Bronchial epithelial cell (primary cell): Measurements from ENCODE around the gene BBIP1. TPM values are rescaled to one million over a fixed set of nuclear protein-coding genes. Genes with fewer than 3 reads are reported as not detected.

Source experiments
- DNase-seq: peaks from one replicate; pipeline ENCODE4 v3.0.0-alpha.2; 2010; ENCODE audit warnings: low read depth
- FAIRE-seq: peaks from 2 replicates; lab custom pipeline; 2011; peaks lifted over from hg19 to GRCh38; lab: Jason Lieb, UNC
- H3K27me3 ChIP-seq: 2 replicates; pipeline ENCODE4 v1.5.1; 2011; ENCODE audit warnings: low read length; ENCODE audit not compliant: control insufficient read depth, insufficient read depth
- H3K36me3 ChIP-seq: 2 replicates; pipeline ENCODE4 v1.5.1; 2011; ENCODE audit warnings: low read length; ENCODE audit not compliant: control insufficient read depth, insufficient read depth
- H3K4me3 ChIP-seq: 2 replicates; pipeline ENCODE4 v1.5.1; 2011; ENCODE audit warnings: mild to moderate bottlenecking, low read depth, low read length, control low read depth
- total RNA-seq: library from RNA; depleted of rRNA; stranded (reverse); fragments of >200 nt; gene quantifications from 2 replicates; pipeline ENCODE4 v1.2.1, GENCODE V29; 2014
- TF ChIP-seq, protein P1 (sequence below): IDR thresholded peaks from 2 replicates; pipeline ENCODE4 v1.5.1; 2011; ENCODE audit warnings: mild to moderate bottlenecking, moderate library complexity, low read length, control low read depth, inconsistent platforms; ENCODE audit not compliant: insufficient read depth, severe bottlenecking

The BBIP1 gene
- total RNA-seq, 1 donor from 2014 or later, result 11.6 TPM

DNA sequence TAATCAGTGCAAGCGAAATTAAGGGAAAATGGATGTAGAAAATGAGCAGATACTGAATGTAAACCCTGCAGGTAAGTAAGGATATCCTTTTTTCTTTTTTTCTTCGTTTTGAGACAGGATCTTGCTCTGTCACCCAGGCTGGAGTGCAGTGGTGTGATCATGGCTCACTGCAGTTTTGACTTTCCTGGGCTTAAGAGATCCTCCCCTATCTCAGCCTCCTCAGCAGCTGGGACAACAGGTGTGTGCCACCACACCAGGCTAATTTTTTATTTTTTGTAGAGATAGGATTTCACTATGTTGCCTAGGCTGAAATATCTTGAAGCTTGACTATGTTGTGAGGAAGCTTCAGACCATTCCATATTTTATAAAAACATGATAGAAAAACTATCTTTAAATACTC lies 43.0 kb downstream of the BBIP1 start:
- FAIRE-seq (no peak), DNase-seq (no peak)
- Histone ChIP-seq H3K36me3 (peaks cover 6% of the 10 kb centered on the region), H3K27me3 (no peaks in the 10 kb centered on the region), H3K4me3 (no peak overlapping the region)
- TF ChIP-seq, protein P1, sequence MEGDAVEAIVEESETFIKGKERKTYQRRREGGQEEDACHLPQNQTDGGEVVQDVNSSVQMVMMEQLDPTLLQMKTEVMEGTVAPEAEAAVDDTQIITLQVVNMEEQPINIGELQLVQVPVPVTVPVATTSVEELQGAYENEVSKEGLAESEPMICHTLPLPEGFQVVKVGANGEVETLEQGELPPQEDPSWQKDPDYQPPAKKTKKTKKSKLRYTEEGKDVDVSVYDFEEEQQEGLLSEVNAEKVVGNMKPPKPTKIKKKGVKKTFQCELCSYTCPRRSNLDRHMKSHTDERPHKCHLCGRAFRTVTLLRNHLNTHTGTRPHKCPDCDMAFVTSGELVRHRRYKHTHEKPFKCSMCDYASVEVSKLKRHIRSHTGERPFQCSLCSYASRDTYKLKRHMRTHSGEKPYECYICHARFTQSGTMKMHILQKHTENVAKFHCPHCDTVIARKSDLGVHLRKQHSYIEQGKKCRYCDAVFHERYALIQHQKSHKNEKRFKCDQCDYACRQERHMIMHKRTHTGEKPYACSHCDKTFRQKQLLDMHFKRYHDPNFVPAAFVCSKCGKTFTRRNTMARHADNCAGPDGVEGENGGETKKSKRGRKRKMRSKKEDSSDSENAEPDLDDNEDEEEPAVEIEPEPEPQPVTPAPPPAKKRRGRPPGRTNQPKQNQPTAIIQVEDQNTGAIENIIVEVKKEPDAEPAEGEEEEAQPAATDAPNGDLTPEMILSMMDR, result no peak

GRCh38 chr10:110873951-110874350 lies 45.0 kb downstream of the BBIP1 start:
- peak overlapping the region; percentile 70 for H3K4me3 ChIP-seq
- TF ChIP-seq, protein P1, result no peak
- FAIRE-seq, result no peak

DNA sequence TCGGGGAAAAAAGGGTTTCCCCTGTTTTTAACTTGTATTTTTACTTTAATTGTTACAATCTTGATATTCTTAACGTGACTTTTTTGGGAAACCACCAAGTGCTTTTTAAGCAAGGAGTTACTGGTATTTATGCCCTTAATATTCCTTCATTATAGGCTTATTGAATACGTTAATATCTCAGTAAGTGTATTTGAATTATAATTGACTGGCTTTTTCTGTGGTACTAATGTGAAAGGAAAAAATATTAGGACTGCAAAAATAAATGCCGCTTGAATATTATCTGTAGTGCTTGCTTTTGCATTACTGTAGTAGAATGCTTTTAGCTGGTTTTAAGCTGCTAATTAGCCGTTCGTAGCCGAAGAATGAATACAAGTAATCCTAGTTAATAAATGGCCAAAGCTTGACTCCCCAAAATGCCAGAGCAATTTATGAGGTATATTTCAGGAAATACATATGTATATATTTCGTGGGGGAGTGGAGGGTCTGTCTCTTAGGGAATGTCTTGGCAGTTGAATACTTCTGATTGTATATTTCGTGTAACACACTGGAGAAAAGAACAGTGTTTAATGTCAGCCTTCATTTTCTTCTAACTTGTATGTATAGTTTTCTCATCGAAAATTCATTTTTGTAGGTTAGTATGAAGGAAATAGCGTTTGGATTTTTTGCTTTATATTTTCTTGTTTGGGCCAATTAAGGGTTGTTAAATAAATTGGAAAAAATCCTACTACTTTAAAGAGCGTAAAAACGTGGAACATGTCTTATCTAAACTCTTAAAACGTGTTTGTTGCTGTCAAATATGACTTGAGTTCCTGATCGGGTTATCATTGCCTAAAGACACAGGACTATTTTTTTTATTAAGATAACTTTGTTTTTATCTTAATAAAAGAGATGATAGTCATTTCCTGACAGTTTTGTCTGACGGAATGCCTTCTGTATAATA lies 45.7 kb downstream of the BBIP1 start:
- DNase-seq, result no peak
- Histone ChIP-seq H3K4me3 (peak overlapping the region; percentile 70), H3K27me3 (no peaks in the 10 kb centered on the region), H3K36me3 (peaks cover 3% of the 10 kb centered on the region)
- FAIRE-seq, result no peak
- TF ChIP-seq, protein P1, result no peak

More at GRCh38 chr10:110873951-110874350, 45.0 kb downstream of the BBIP1 start:
- Histone ChIP-seq H3K36me3 (peaks cover 3% of the 10 kb centered on the region), H3K27me3 (no peaks in the 10 kb centered on the region)
- no peak for DNase-seq

DNA sequence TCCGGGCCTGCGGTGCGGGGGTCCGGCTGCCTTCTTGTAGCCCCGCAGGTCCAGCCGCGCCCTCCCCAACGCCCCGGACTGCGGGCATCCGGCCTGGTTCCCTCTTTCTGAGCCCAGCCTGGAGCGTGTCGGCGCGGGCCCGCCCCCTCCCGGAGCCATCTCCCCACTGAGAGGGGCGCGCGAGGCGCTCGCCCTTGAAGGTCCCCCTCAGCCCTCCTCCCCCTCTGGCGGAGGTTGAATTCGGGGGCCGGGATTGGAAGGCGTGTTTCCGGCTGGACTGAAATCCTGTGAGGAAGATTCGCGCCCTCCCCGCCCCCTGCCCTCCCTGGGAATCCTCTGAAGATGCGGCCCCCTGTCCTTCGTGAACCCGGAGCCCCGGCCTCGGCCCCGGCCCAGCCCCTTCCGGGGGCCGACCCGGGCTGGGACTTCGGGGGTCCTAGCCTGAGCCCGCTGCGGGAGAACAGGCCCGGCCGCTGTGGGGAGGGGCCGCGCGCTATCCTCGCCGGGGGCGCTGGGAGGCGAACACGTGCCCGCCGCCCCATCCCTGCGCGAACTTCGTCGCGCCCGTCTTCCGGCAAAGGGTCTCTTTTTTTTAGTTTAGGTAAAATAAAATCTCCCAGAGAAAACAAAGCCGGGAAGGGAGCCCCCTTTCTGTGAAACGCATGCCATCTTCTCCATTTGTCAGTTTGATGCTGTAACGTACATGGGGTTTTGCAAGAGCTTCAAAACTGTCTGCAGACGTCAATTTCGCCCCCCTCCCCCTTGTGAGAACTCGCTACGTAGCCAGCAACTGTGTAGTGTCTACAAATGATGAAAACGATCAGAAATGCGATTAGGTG lies 46.6 kb downstream of the BBIP1 start:
- Histone ChIP-seq H3K4me3 (peak overlapping the region; percentile 70), H3K36me3 (peaks cover 3% of the 10 kb centered on the region), H3K27me3 (no peaks in the 10 kb centered on the region)
- TF ChIP-seq, protein P1, result peak; percentile 32
- DNase-seq, result peak; percentile 57
- FAIRE-seq, result no peak

DNA sequence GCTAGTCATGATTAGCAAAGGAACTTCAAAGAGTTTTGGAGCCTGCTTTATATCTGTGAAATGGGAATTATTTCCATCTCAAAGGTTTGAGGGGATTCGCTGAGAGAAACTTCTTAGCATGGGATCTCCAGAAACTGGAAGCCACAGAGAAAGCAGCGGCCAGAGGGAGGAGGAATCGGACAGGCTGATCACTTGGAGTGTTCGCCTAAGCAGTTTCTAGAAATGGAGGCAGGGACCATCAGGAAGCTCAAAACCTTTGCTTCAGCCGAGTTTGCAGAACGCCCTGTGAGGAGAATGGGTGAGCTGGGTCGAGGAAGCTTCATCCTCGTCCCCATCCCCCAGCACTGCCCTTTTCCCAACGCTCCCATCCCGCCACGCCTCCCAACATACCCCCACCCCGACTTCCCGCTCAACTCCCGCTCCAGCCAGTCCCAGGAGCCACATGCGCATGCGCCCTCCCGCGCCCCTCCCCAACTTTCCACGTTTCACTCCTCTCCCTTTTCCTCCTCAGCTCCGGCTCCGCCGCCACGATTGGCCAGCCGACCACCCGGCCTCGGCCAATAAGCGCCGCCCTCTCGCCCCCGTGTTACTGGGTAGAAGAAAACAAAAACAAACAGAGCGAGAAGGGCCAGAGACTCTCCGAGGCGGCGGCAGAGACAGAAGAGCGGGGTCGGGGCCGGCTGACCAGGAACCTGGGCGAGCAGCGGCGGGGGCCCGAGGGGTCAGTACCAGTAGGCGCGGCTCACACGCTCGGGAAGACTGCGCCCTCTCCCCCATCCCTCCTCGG lies 47.5 kb downstream of the BBIP1 start, which contains the start of gene PDCD4:
PDCD4 (plus strand) TSS at position 631 of the 787 bp plus-strand sequence. CDS start 4,100 bp downstream, outside the sequence.
- TF ChIP-seq, protein P1, result no peak
- H3K27me3 ChIP-seq, result no peaks in the 10 kb centered on the region
- H3K36me3 ChIP-seq, result peaks cover 3% of the 10 kb centered on the region
- FAIRE-seq (peak; percentile 36), DNase-seq (peak; percentile 91)
- peak within 1 kb of the TSS; percentile 70 for H3K4me3 ChIP-seq
